HEK293 (cell line): ENCODE data around the gene INSYN2A.

Experiments used
- CTCF ChIA-PET: fragments of 350-600 bp; formaldehyde crosslinking; extraction: SDS; loops from one replicate; lab custom pipeline; 2021; ENCODE audit warnings: antibody characterized with exemption; lab: Yijun Ruan, JAX
- POLR2A ChIA-PET: fragments of 300-600 bp; formaldehyde crosslinking; extraction: SDS; loops from one replicate; lab custom pipeline; 2020; ENCODE audit warnings: antibody characterized with exemption, inconsistent platforms; lab: Yijun Ruan, JAX
- H3K27ac ChIP-seq: fragments of 200-500 bp; sonication (Bioruptor generic); 2 replicates; pipeline ENCODE4 v1.5.1; 2014; ENCODE audit warnings: low read depth, low read length, control low read depth, inconsistent platforms; ENCODE audit errors: extremely low read depth
- H3K36me3 ChIP-seq, 2 experiments: fragments of 200-500 bp in 1 of 2; sonication (Bioruptor generic) in 1 of 2; 1 replicate in 1 of 2; 2 replicates in 1 of 2; pipeline ENCODE4 v1.5.1; 2014 to 2017; ENCODE audit warnings: inconsistent platforms in 2 of 2, low read length in 2 of 2; ENCODE audit not compliant: control insufficient read depth in 2 of 2, insufficient read depth in 1 of 2
- H3K4me1 ChIP-seq: fragments of 200-500 bp; sonication (Bioruptor generic); 2 replicates; pipeline ENCODE4 v1.5.1; 2014; ENCODE audit warnings: mild to moderate bottlenecking, low read length, inconsistent platforms; ENCODE audit not compliant: control insufficient read depth, insufficient read depth
- H3K4me3 ChIP-seq: 2 replicates; pipeline ENCODE4 v1.5.1; 2011; ENCODE audit warnings: low read depth, mild to moderate bottlenecking, control low read depth, low read length, moderate library complexity
- H3K9me3 ChIP-seq: fragments of 200-500 bp; sonication (Bioruptor generic); 2 replicates; pipeline ENCODE4 v1.5.1; 2014; ENCODE audit warnings: low read depth, low read length, inconsistent platforms; ENCODE audit not compliant: control insufficient read depth, insufficient read depth
- MEIS1 ChIP-seq: sonication (generic); formaldehyde crosslinking; IDR thresholded peaks from 2 replicates; pipeline ENCODE4 v1.8.1; 2022; ENCODE audit warnings: missing genetic modification reagents, mild to moderate bottlenecking, borderline replicate concordance
- SCRT2 ChIP-seq: fragments of 450-650 bp; formaldehyde crosslinking; IDR thresholded peaks from 2 replicates; pipeline ENCODE4 v1.5.1; 2016; ENCODE audit warnings: missing biosample characterization, missing genetic modification characterization
- SP3 ChIP-seq: fragments of 450-650 bp; formaldehyde crosslinking; IDR thresholded peaks from 2 replicates; pipeline ENCODE4 v1.5.1; 2016; ENCODE audit warnings: missing biosample characterization, missing genetic modification characterization
- ZBTB1 ChIP-seq: fragments of 450-650 bp; formaldehyde crosslinking; IDR thresholded peaks from 2 replicates; pipeline ENCODE4 v1.5.1; 2016; ENCODE audit warnings: missing biosample characterization, missing genetic modification characterization
- ZBTB10 ChIP-seq: fragments of 450-650 bp; formaldehyde crosslinking; IDR thresholded peaks from 2 replicates; pipeline ENCODE4 v1.5.1; 2016; ENCODE audit warnings: missing biosample characterization, missing genetic modification characterization
- ZIC2 ChIP-seq: fragments of 450-650 bp; formaldehyde crosslinking; IDR thresholded peaks from 2 replicates; pipeline ENCODE4 v1.5.1; 2016; ENCODE audit warnings: missing biosample characterization, missing genetic modification characterization
- ZNF169 ChIP-seq: fragments of 450-650 bp; formaldehyde crosslinking; IDR thresholded peaks from 2 replicates; pipeline ENCODE4 v1.5.1; 2016; ENCODE audit warnings: missing biosample characterization, missing genetic modification characterization
- ZNF214 ChIP-seq: fragments of 450-650 bp; formaldehyde crosslinking; IDR thresholded peaks from 2 replicates; pipeline ENCODE4 v1.5.1; 2017; ENCODE audit warnings: missing biosample characterization, mild to moderate bottlenecking, missing genetic modification characterization, borderline replicate concordance
- ZNF335 ChIP-seq: fragments of 450-650 bp; formaldehyde crosslinking; conservative IDR thresholded peaks from 2 replicates; pipeline ENCODE4 v1.5.1; 2016; ENCODE audit warnings: missing biosample characterization, missing genetic modification characterization
- ZNF48 ChIP-seq: fragments of 450-650 bp; formaldehyde crosslinking; IDR thresholded peaks from 2 replicates; pipeline ENCODE4 v1.5.1; 2016; ENCODE audit warnings: missing biosample characterization, missing genetic modification characterization
- ZNF544 ChIP-seq: fragments of 450-650 bp; formaldehyde crosslinking; IDR thresholded peaks from 2 replicates; pipeline ENCODE4 v1.5.0; 2017; ENCODE audit warnings: missing biosample characterization, missing genetic modification characterization
- ZNF692 ChIP-seq: fragments of 450-650 bp; formaldehyde crosslinking; IDR thresholded peaks from 2 replicates; pipeline ENCODE4 v1.5.1; 2016; ENCODE audit warnings: missing biosample characterization, missing genetic modification characterization
- ZNF701 ChIP-seq: fragments of 450-650 bp; formaldehyde crosslinking; IDR thresholded peaks from 2 replicates; pipeline ENCODE4 v1.5.1; 2016; ENCODE audit warnings: missing biosample characterization, missing genetic modification characterization
- ZNF777 ChIP-seq: fragments of 450-650 bp; formaldehyde crosslinking; IDR thresholded peaks from 2 replicates; pipeline ENCODE4 v1.5.1; 2017; ENCODE audit warnings: missing biosample characterization, missing genetic modification characterization, borderline replicate concordance
- TF ChIP-seq, protein P1 (sequence below): fragments of 450-650 bp; formaldehyde crosslinking; IDR thresholded peaks from 2 replicates; pipeline ENCODE4 v1.5.1; 2016; ENCODE audit warnings: missing biosample characterization, missing genetic modification characterization
- TF ChIP-seq, protein P2 (sequence below): fragments of 450-650 bp; formaldehyde crosslinking; IDR thresholded peaks from 2 replicates; pipeline ENCODE4 v1.5.1; 2016; ENCODE audit warnings: missing biosample characterization, missing genetic modification characterization

The INSYN2A gene

GRCh38 chr10:127198307-127198706 is 1.9 kb upstream of the INSYN2A start:
- Histone ChIP-seq H3K4me3 (no peak overlapping the region), H3K4me1 (0 out of 2 replicates have a peak, but pooled peaks cover 3% of the 10 kb centered on the region), H3K27ac (no peak overlapping the region), H3K9me3 (no peaks in the 10 kb centered on the region), H3K36me3 (no peaks in the 10 kb centered on the region)
- TF ChIP-seq ZNF692 (tag by site-specific recombination): no peak
- TF ChIP-seq SCRT2 (tag by site-specific recombination): peak; percentile 38; the same call in 1 of the 2 replicates
- ChIA-PET CTCF (interaction anchor here (0.6 kb wide), 1 partner anchor 93 kb away, joined by 3 read pairs; no protein-coding TSS in a partner anchor), POLR2A (no interaction called here)

DNA sequence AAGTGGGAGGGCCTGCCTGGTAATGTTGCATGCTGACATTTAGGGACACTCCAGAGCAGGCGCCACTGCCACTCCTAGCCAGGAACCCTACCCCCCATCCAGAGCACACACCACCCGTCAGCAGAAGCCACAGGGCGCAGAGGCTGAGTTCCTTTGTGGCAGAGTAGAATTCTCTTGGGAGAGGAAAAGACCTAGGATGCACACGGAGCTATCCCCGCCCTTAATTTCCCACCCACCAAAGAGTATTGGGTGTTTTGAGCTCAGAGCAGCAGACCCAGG is 702 bp upstream of the INSYN2A start:
- Histone ChIP-seq H3K4me1 (0 out of 2 replicates have a peak, but pooled peaks cover 3% of the 10 kb centered on the region), H3K36me3 (no peaks in the 10 kb centered on the region), H3K27ac (no peak overlapping the region), H3K4me3 (peak overlapping the region; percentile 32), H3K9me3 (no peaks in the 10 kb centered on the region)
- ChIA-PET CTCF (interaction anchor here (1.5 kb wide), 1 partner anchor 66 kb away, joined by 3 read pairs; no protein-coding TSS in a partner anchor), POLR2A (no interaction called here)
- TF ChIP-seq ZBTB1 (tag by site-specific recombination) (no peak), ZIC2 (0 out of 2 replicates have a peak, but pooled peaks have one; percentile 13), ZNF169 (tag by site-specific recombination) (no peak), MEIS1 (CRISPR knock-in tag) (no peak), ZNF214 (tag by site-specific recombination) (no peak), ZNF777 (tag by site-specific recombination) (no peak), ZBTB10 (no peak), ZNF544 (no peak), ZNF701 (tag by site-specific recombination) (no peak), ZNF48 (tag by site-specific recombination) (no peak), SP3 (tag by site-specific recombination) (no peak), ZNF335 (tag by site-specific recombination) (peak; percentile 12; the same call in 1 of the 2 replicates)
- TF ChIP-seq, protein P1, sequence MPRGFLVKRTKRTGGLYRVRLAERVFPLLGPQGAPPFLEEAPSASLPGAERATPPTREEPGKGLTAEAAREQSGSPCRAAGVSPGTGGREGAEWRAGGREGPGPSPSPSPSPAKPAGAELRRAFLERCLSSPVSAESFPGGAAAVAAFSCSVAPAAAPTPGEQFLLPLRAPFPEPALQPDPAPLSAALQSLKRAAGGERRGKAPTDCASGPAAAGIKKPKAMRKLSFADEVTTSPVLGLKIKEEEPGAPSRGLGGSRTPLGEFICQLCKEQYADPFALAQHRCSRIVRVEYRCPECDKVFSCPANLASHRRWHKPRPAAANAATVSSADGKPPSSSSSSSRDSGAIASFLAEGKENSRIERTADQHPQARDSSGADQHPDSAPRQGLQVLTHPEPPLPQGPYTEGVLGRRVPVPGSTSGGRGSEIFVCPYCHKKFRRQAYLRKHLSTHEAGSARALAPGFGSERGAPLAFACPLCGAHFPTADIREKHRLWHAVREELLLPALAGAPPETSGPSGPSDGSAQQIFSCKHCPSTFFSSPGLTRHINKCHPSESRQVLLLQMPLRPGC (tag by site-specific recombination): no peak
- TF ChIP-seq, protein P2, sequence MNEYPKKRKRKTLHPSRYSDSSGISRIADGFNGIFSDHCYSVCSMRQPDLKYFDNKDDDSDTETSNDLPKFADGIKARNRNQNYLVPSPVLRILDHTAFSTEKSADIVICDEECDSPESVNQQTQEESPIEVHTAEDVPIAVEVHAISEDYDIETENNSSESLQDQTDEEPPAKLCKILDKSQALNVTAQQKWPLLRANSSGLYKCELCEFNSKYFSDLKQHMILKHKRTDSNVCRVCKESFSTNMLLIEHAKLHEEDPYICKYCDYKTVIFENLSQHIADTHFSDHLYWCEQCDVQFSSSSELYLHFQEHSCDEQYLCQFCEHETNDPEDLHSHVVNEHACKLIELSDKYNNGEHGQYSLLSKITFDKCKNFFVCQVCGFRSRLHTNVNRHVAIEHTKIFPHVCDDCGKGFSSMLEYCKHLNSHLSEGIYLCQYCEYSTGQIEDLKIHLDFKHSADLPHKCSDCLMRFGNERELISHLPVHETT: no peak
